Cardiac muscle cell (in vitro differentiated cells and primary cell): ENCODE data around the gene TCEAL7. TPM values are rescaled to one million over a fixed set of nuclear protein-coding genes. Genes with fewer than 3 reads are reported as not detected.
"Not testable (repeated sequence)": the region's sequence is repeated elsewhere in the genome, so short reads cannot be mapped to it uniquely, and the experiment has no call there.

Experiments used
- DNase-seq, 2 donors: peaks; one replicate each; pipeline versions ENCODE4 v3.0.0 to v3.0.0-alpha.2; 2010 to 2017; ENCODE audit warnings: low read depth in 1 of 2, low spot score in 1 of 2
- H3K27ac ChIP-seq: fragments of 200-600 bp; sonication (generic); 2 replicates; pipeline ENCODE4 v1.5.1; 2016
- H3K27me3 ChIP-seq: fragments of 200-600 bp; sonication (generic); 2 replicates; pipeline ENCODE4 v1.6.0; 2016; ENCODE audit warnings: control low read depth
- H3K36me3 ChIP-seq: fragments of 200-600 bp; sonication (generic); 2 replicates; pipeline ENCODE4 v1.5.1; 2016; ENCODE audit warnings: control low read depth
- H3K4me1 ChIP-seq: fragments of 200-600 bp; sonication (generic); 2 replicates; pipeline ENCODE4 v1.8.1; 2017; ENCODE audit warnings: low read depth, mild to moderate bottlenecking, mixed run types
- H3K4me3 ChIP-seq: fragments of 200-600 bp; sonication (generic); 2 replicates; pipeline ENCODE4 v1.5.1; 2016; ENCODE audit warnings: mild to moderate bottlenecking
- H3K9me3 ChIP-seq: fragments of 200-600 bp; sonication (generic); 2 replicates; pipeline ENCODE4 v1.5.1; 2017; ENCODE audit warnings: low read depth, mild to moderate bottlenecking, control low read depth
- polyA plus RNA-seq: library from polyadenylated mRNA; unstranded; fragments of >200 nt; fragmentation: Nextera tagmentation; extraction: Ambion mirVana; gene quantifications from 2 replicates; pipeline ENCODE4 v1.2.1, GENCODE V29; 2016
- total RNA-seq: library from RNA; depleted of rRNA; stranded (reverse); fragments of >200 nt; gene quantifications from 2 replicates; pipeline ENCODE4 v1.2.3, GENCODE V29; 2016
- TF ChIP-seq, protein P1 (sequence below): IDR thresholded peaks from 2 replicates; pipeline ENCODE4 v1.5.1; 2012; ENCODE audit warnings: low read depth, mild to moderate bottlenecking, low read length

Gene TCEAL7, protein sequence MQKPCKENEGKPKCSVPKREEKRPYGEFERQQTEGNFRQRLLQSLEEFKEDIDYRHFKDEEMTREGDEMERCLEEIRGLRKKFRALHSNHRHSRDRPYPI
- total RNA-seq, result 3.5 and 7.0 TPM in 2 replicates
- 7.9 and 9.0 TPM in 2 replicates for polyA plus RNA-seq

DNA sequence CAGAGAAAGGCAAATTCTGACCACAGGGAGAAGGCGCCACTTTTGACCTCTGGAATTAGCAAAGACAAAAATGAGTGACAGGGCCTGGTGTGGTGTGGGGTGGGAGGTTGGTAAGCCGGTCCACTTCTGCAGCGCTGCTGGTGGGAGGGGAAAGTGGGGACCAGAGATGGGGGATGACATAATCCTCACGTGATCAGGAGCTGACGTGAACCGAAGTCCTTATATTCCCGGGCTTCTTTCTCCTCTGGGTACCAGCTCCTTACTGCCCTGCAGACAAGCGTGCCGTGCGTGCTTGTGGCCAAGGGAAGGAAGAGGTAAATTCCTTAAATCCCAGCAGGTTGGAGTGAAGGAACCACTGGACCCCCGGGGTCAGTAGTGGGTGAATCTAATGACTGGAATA lies at the start of gene TCEAL7:
Gene TCEAL7 (plus strand): TSS at position 249 of the 400 bp plus-strand sequence. CDS start 1,165 bp downstream, outside the sequence.
- Histone ChIP-seq H3K4me3 (no peak within 1 kb of the TSS), H3K4me1 (no peaks in the 10 kb centered on the region), H3K27me3 (no peaks in the 10 kb centered on the region), H3K36me3 (no peaks in the 10 kb centered on the region), H3K27ac (no peak within 1 kb of the TSS), H3K9me3 (no peaks in the 10 kb centered on the region)
- DNase-seq, result peak in 1 of 2 donors; percentile 49
- TF ChIP-seq, protein P1, sequence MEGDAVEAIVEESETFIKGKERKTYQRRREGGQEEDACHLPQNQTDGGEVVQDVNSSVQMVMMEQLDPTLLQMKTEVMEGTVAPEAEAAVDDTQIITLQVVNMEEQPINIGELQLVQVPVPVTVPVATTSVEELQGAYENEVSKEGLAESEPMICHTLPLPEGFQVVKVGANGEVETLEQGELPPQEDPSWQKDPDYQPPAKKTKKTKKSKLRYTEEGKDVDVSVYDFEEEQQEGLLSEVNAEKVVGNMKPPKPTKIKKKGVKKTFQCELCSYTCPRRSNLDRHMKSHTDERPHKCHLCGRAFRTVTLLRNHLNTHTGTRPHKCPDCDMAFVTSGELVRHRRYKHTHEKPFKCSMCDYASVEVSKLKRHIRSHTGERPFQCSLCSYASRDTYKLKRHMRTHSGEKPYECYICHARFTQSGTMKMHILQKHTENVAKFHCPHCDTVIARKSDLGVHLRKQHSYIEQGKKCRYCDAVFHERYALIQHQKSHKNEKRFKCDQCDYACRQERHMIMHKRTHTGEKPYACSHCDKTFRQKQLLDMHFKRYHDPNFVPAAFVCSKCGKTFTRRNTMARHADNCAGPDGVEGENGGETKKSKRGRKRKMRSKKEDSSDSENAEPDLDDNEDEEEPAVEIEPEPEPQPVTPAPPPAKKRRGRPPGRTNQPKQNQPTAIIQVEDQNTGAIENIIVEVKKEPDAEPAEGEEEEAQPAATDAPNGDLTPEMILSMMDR, result no peak

DNA sequence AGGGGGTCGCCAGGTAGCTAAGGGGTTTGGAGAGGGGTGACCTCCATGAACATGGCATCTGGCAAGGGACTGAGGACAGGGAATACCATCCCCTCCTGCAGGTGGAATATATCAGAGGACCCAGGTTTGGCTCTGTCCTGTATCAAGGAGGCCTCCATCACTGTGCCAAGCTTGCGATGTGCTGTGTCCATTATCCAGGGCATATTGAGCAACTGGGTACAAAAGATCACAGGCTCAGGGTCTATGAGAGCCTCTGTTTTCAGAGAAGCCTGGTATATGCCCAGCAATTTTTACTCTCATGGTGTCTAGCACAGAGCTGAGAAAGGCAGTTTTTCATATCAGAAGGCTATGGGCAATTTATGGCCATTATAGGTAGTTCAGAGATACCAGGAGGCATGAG lies 36.9 kb upstream of the TCEAL7 start:
- TF ChIP-seq, protein P1, result no peak
- H3K27me3 ChIP-seq, result no peaks in the 10 kb centered on the region
- H3K4me1 ChIP-seq, result peaks cover 7% of the 10 kb centered on the region
- H3K4me3 ChIP-seq, result no peak overlapping the region
- no peak overlapping the region for H3K27ac ChIP-seq
- no peak for DNase-seq
- H3K36me3 ChIP-seq, result no peaks in the 10 kb centered on the region
- no peaks in the 10 kb centered on the region for H3K9me3 ChIP-seq

DNA sequence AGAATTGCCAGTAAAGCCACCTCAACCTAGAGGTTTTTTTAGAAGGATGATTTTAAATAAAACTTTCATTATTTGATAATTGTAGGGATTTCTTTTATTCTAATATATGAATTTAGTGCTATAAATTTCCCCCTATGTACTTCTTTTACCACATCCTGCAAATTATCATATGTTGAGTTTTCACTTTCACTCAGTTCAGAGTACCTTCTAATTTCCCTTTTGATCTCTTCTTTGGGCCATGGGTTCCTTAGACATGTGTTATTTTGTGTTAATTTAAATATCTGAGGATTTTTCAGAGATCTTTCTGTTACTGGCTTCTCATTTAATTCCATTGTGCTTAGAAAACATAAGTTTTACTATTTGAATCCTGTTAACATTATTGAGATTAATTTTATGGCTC lies 25.3 kb upstream of the TCEAL7 start:
- H3K9me3 ChIP-seq, result no peaks in the 10 kb centered on the region

DNA sequence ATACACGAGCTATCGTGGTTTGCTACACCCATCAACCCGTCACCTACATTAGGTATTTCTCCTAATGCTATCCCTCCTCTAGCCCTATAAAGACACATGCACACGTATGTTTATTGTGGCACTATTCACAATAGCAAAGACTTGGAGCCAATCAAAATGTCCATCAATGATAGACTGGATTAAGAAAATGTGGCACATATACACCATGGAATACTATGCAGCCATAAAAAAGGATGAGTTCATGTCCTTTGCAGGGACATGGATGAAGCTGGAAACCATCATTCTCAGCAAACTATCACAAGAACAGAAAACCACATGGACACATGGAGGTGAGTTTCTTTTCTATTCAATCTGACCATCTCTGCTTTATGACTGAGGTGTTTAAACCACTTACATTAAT lies 24.4 kb upstream of the TCEAL7 start:
- not testable (repeated sequence) for DNase-seq, H3K4me1 ChIP-seq, H3K9me3 ChIP-seq, H3K27ac ChIP-seq, H3K4me3 ChIP-seq, H3K36me3 ChIP-seq, H3K27me3 ChIP-seq

More for the DNA sequence above, 25.3 kb upstream of the TCEAL7 start:
- no peak for DNase-seq
- no peak overlapping the region for H3K27ac ChIP-seq
- TF ChIP-seq, protein P1, result no peak
- H3K4me1 ChIP-seq, result no peaks in the 10 kb centered on the region
- no peaks in the 10 kb centered on the region for H3K36me3 ChIP-seq
- H3K27me3 ChIP-seq, result no peaks in the 10 kb centered on the region
- no peak overlapping the region for H3K4me3 ChIP-seq

DNA sequence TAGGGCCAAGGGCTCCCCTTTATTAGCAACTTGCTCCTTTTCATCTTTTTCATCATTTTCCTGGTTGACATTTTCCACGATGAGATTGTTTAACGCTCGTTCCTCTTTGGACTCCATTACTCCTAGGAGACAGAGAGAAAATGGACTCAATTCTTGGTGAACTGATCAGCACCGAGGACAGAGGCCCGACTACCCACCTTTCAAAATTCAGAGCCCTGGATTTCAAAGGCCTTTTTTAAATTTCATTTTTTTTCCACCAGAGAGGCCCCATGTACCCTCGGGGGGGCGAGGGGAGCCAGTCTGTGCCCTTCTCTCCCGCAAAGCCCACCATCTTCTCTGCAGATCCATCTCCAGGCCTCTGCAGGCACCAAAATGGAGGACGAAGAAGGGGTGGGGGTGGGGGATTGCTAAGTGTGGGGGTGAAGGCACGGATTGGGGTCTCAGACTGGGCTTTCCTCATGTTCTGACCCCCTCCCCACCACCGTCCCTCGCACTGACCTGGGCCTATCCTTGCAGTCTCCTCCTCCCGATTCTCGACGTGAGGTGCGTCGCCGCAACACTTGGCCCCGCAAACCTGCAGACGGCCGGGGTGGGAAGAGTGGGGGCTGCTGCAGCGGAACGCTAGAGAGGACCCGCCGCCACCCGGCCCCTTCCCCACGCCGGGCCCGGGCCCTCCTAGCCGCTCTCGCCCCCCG lies 20.0 kb upstream of the TCEAL7 start:
- no peaks in the 10 kb centered on the region for H3K9me3 ChIP-seq
- peaks cover 4% of the 10 kb centered on the region for H3K4me1 ChIP-seq
- TF ChIP-seq, protein P1, result no peak
- H3K36me3 ChIP-seq, result no peaks in the 10 kb centered on the region
- peak overlapping the region; percentile 85 for H3K4me3 ChIP-seq
- no peaks in the 10 kb centered on the region for H3K27me3 ChIP-seq
- DNase-seq, result peak in 1 of 2 donors; percentile 5
- no peak overlapping the region for H3K27ac ChIP-seq
